Right atrium auricular region (tissue), 2 donors: ENCODE results near the gene FNDC4. TPM values are rescaled to one million over a fixed set of nuclear protein-coding genes. Genes with fewer than 3 reads are reported as not detected.

ENCODE experiments used
- DNase-seq: peaks from one replicate; pipeline ENCODE4 v3.0.0-alpha.2; 2019; ENCODE audit warnings: low spot score
- H3K27ac ChIP-seq, 2 donors: fragments of 200-600 bp; sonication (generic); 1 replicate in 1 of 2; 2 replicates in 1 of 2; pipeline ENCODE4 v1.5.1; 2016 to 2019
- H3K27me3 ChIP-seq, 2 donors: fragments of 200-600 bp; sonication (generic); one replicate each; pipeline versions ENCODE4 v1.5.1 to v1.6.0; 2017 to 2019
- H3K36me3 ChIP-seq: fragments of 200-600 bp; sonication (generic); one replicate; pipeline ENCODE4 v1.5.1; 2016
- H3K4me1 ChIP-seq, 2 donors: fragments of 200-600 bp; sonication (generic); one replicate each; pipeline versions ENCODE4 v1.5.1 to v1.6.0; 2017 to 2019
- H3K4me3 ChIP-seq, 2 donors: fragments of 200-600 bp; sonication (generic); 1 replicate in 1 of 2; 2 replicates in 1 of 2; pipeline ENCODE4 v1.5.1; 2017 to 2019; ENCODE audit warnings: mild to moderate bottlenecking in 1 of 2, moderate library complexity in 1 of 2
- H3K9me3 ChIP-seq, 2 donors: fragments of 200-600 bp; sonication (generic); one replicate each; pipeline ENCODE4 v1.5.1; 2019
- CTCF ChIP-seq, 2 donors: fragments of 200-600 bp; sonication (generic); IDR thresholded peaks; one replicate each; pipeline ENCODE4 v1.5.1; 2019; ENCODE audit warnings: antibody characterized with exemption in 2 of 2
- total RNA-seq, 2 donors: library from RNA; depleted of rRNA; stranded (reverse); fragments of >200 nt; gene quantifications; one replicate each; pipeline ENCODE4 v1.1.0, GENCODE V29; 2016

The FNDC4 gene
- total RNA-seq, 2 donors from 2014 or later = 2.2 to 19.3 TPM

GRCh38 chr2:27527182-27527581 lies 32.2 kb upstream of the FNDC4 start:
- DNase-seq = no peak
- Histone ChIP-seq H3K4me1 (no peaks in the 10 kb centered on the region), H3K27ac (no peak overlapping the region), H3K36me3 (no peaks in the 10 kb centered on the region), H3K4me3 (no peak overlapping the region), H3K27me3 (no peaks in the 10 kb centered on the region), H3K9me3 (no peaks in the 10 kb centered on the region)
- TF ChIP-seq CTCF (IDR thresholded peaks at IDR 0.05) = no peak

DNA sequence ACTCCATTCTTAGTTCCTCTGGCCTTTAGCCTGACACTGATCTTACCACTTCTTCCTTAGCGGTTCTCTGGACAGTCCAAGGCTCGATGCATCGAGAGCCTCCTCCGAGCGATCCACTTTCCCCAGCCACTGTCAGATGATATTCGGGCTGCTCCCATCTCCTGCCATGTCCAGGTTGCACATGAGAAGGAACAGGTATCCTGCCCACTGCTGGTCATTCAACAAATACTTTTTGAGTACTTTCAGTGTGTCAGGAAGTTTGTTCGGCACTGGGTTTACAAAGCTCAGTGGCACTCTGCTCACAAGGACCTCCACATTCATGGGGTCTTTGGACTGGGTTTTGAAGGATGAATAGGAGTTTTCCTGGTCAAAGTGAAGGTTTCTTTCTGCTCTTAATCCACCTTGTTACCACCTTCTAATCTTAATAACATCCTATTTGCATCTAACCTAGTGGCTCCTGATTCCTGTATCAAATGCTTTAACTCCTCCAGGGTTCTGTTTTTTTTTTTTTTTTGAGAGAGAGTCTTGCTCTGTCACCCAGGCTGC lies 27.5 kb upstream of the FNDC4 start:
- Histone ChIP-seq H3K4me3 (no peak overlapping the region), H3K9me3 (no peaks in the 10 kb centered on the region), H3K27me3 (no peaks in the 10 kb centered on the region), H3K4me1 (no peaks in the 10 kb centered on the region), H3K36me3 (no peaks in the 10 kb centered on the region), H3K27ac (no peak overlapping the region)
- DNase-seq = no peak
- no peak for TF ChIP-seq CTCF (IDR thresholded peaks at IDR 0.05)

DNA sequence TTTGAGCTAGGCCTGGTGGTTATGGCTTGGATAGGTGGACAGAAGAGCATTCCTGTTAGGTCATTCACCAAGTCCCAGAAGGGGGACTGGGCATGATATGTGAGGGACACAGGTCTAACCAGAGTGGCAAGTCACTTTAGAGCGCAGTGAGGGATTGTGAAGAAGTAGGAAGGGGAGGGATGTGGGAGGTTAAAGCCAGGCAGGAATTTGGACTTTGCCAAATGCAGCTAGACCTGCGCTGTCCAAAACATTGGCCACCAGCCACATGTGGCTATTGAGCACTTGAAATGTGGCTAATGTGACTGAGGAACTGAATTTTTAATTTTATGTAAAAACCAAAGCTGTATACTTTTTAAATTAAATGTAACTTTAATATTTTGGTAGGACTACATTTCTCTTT lies 25.3 kb upstream of the FNDC4 start:
- Histone ChIP-seq H3K4me1 (no peaks in the 10 kb centered on the region), H3K36me3 (no peaks in the 10 kb centered on the region), H3K27ac (no peak overlapping the region), H3K9me3 (no peaks in the 10 kb centered on the region), H3K4me3 (no peak overlapping the region), H3K27me3 (no peaks in the 10 kb centered on the region)
- TF ChIP-seq CTCF (IDR thresholded peaks at IDR 0.05) = no peak
- DNase-seq = no peak

DNA sequence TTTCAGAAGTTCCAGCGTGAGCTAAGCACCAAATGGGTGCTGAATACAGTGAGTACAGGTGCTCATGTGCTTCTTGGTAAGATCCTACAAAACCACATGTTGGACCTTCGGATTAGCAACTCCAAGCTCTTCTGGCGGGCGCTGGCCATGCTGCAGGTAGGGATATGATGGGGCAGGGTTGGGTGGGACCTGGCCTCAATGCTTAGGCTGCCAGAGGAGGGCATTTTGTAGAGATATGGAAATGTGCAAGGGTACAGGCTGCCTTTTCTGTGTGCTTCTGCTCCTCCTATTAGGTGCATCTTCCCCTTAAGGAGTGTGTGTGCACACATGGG lies 23.7 kb upstream of the FNDC4 start:
- TF ChIP-seq CTCF (IDR thresholded peaks at IDR 0.05) = no peak
- Histone ChIP-seq H3K27me3 (no peaks in the 10 kb centered on the region), H3K36me3 (no peaks in the 10 kb centered on the region), H3K4me1 (no peaks in the 10 kb centered on the region), H3K27ac (no peak overlapping the region), H3K4me3 (no peak overlapping the region), H3K9me3 (no peaks in the 10 kb centered on the region)
- no peak for DNase-seq

GRCh38 chr2:27518113-27518781 lies 23.2 kb upstream of the FNDC4 start:
- DNase-seq = no peak
- no peaks in the 10 kb centered on the region for H3K9me3 ChIP-seq
- H3K4me3 ChIP-seq = no peak overlapping the region
- H3K4me1 ChIP-seq = no peaks in the 10 kb centered on the region
- H3K27me3 ChIP-seq = no peaks in the 10 kb centered on the region
- H3K27ac ChIP-seq = no peak overlapping the region
- TF ChIP-seq CTCF (IDR thresholded peaks at IDR 0.05) = no peak
- no peaks in the 10 kb centered on the region for H3K36me3 ChIP-seq

GRCh38 chr2:27509326-27509725 lies 14.3 kb upstream of the FNDC4 start:
- Histone ChIP-seq H3K9me3 (no peaks in the 10 kb centered on the region), H3K27ac (no peak overlapping the region), H3K36me3 (no peaks in the 10 kb centered on the region), H3K4me3 (no peak overlapping the region), H3K27me3 (no peaks in the 10 kb centered on the region), H3K4me1 (no peaks in the 10 kb centered on the region)
- no peak for TF ChIP-seq CTCF (IDR thresholded peaks at IDR 0.05)
- DNase-seq = no peak
